Neural progenitor cell (in vitro differentiated cells): ENCODE data around the gene AP5Z1. TPM values are rescaled to one million over a fixed set of nuclear protein-coding genes. Genes with fewer than 3 reads are reported as not detected.

Experiments
- DNase-seq: peaks from one replicate; pipeline ENCODE4 v3.0.0-alpha.2; 2016; ENCODE audit warnings: low spot score
- H2AFZ ChIP-seq: fragments of 200-600 bp; sonication (generic); replicated peaks from 2 replicates; pipeline ENCODE4 v1.6.1; 2016; ENCODE audit warnings: antibody characterized with exemption
- H3F3A ChIP-seq: fragments of 200-600 bp; sonication (generic); 2 replicates; pipeline ENCODE4 v1.6.1; 2016; ENCODE audit warnings: antibody characterized with exemption, low read depth
- H3K27ac ChIP-seq: fragments of 200-600 bp; sonication (generic); 2 replicates; pipeline ENCODE4 v1.5.1; 2016; ENCODE audit warnings: mild to moderate bottlenecking
- H3K27me3 ChIP-seq: fragments of 200-600 bp; sonication (generic); 2 replicates; pipeline ENCODE4 v1.6.1; 2016; ENCODE audit warnings: mild to moderate bottlenecking, moderate library complexity
- H3K36me3 ChIP-seq: fragments of 200-600 bp; sonication (generic); 2 replicates; pipeline ENCODE4 v1.5.1; 2016
- H3K4me1 ChIP-seq: fragments of 200-600 bp; sonication (generic); 2 replicates; pipeline ENCODE4 v1.6.1; 2016; ENCODE audit warnings: mixed run types
- H3K4me2 ChIP-seq: fragments of 200-600 bp; sonication (generic); 2 replicates; pipeline ENCODE4 v1.6.1; 2016
- H3K4me3 ChIP-seq: fragments of 200-600 bp; sonication (generic); 2 replicates; pipeline ENCODE4 v1.5.1; 2016
- H3K79me2 ChIP-seq: fragments of 200-600 bp; sonication (generic); 2 replicates; pipeline ENCODE4 v1.6.1; 2016; ENCODE audit warnings: low read depth
- H3K9ac ChIP-seq: fragments of 200-600 bp; sonication (generic); 2 replicates; pipeline ENCODE4 v1.6.1; 2016
- H3K9me3 ChIP-seq: fragments of 200-600 bp; sonication (generic); 2 replicates; pipeline ENCODE4 v1.5.1; 2016; ENCODE audit warnings: low read depth
- H4K20me1 ChIP-seq: fragments of 200-600 bp; sonication (generic); 2 replicates; pipeline ENCODE4 v1.6.1; 2016; ENCODE audit warnings: low read depth
- H3K27ac Mint-ChIP-seq: 3 replicates; pipeline ENCODE4 v1.8.0; 2021; ENCODE audit warnings: mixed read lengths
- H3K27me3 Mint-ChIP-seq: 2 replicates; pipeline ENCODE4 v1.8.0; 2022; ENCODE audit warnings: low read depth, mild to moderate bottlenecking, inconsistent platforms, moderate library complexity, mixed read lengths; ENCODE audit not compliant: insufficient read depth
- H3K36me3 Mint-ChIP-seq: 3 replicates; pipeline ENCODE4 v1.8.0; 2021; ENCODE audit warnings: mixed read lengths
- H3K4me1 Mint-ChIP-seq: 3 replicates; pipeline ENCODE4 v1.8.0; 2021; ENCODE audit warnings: mixed read lengths
- H3K4me3 Mint-ChIP-seq: 3 replicates; pipeline ENCODE4 v1.8.0; 2021; ENCODE audit warnings: mild to moderate bottlenecking, moderate library complexity, mixed read lengths
- H3K9me3 Mint-ChIP-seq: 3 replicates; pipeline ENCODE4 v1.8.0; 2020; ENCODE audit warnings: mixed read lengths
- CTCF ChIP-seq: fragments of 200-600 bp; sonication (generic); IDR thresholded peaks from 2 replicates; pipeline ENCODE4 v1.5.1; 2017; ENCODE audit warnings: antibody characterized with exemption, mild to moderate bottlenecking
- EZH2 ChIP-seq: fragments of 200-600 bp; sonication (generic); IDR thresholded peaks from 2 replicates; pipeline ENCODE4 v1.6.1; 2017; ENCODE audit warnings: antibody characterized with exemption, mild to moderate bottlenecking, moderate library complexity
- EZH2phosphoT487 ChIP-seq: fragments of 200-600 bp; sonication (generic); IDR thresholded peaks from 2 replicates; pipeline ENCODE4 v1.6.1; 2017; ENCODE audit warnings: antibody characterized with exemption
- total RNA-seq: library from RNA; depleted of rRNA; stranded (reverse); fragments of >200 nt; gene quantifications from 2 replicates; pipeline ENCODE4 v1.2.3, GENCODE V29; 2015; ENCODE audit warnings: low replicate concordance

The AP5Z1 gene
- total RNA-seq, 1 donor from 2014 or later: 8.3 TPM

GRCh38 chr7:4749363-4749762 lies 26.1 kb upstream of the AP5Z1 start:
- H3K4me2 ChIP-seq: no peak overlapping the region
- Mint-ChIP-seq H3K27me3 (peaks cover 2% of the 10 kb centered on the region), H3K9me3 (no peaks in the 10 kb centered on the region), H3K27ac (no peak overlapping the region), H3K36me3 (peaks cover 20% of the 10 kb centered on the region), H3K4me1 (peaks cover 35% of the 10 kb centered on the region), H3K4me3 (no peak overlapping the region)
- H3F3A ChIP-seq: peaks cover 18% of the 10 kb centered on the region
- H2AFZ ChIP-seq: no peak overlapping the region
- H3K27me3 ChIP-seq: no peaks in the 10 kb centered on the region
- no peaks in the 10 kb centered on the region for H3K9me3 ChIP-seq
- TF ChIP-seq EZH2: no peak
- TF ChIP-seq CTCF: no peak
- no peak for TF ChIP-seq EZH2phosphoT487
- H3K79me2 ChIP-seq: peaks cover 22% of the 10 kb centered on the region
- DNase-seq: no peak
- peaks cover 14% of the 10 kb centered on the region for H4K20me1 ChIP-seq
- H3K4me1 ChIP-seq: peaks cover 10% of the 10 kb centered on the region
- no peak overlapping the region for H3K27ac ChIP-seq
- H3K9ac ChIP-seq: no peak overlapping the region
- no peak overlapping the region for H3K4me3 ChIP-seq
- H3K36me3 ChIP-seq: no peaks in the 10 kb centered on the region

GRCh38 chr7:4749798-4750197 lies 25.6 kb upstream of the AP5Z1 start:
- Histone ChIP-seq H3K79me2 (peaks cover 22% of the 10 kb centered on the region), H3K27ac (no peak overlapping the region)

GRCh38 chr7:4751398-4751947 lies 23.9 kb upstream of the AP5Z1 start:
- Mint-ChIP-seq H3K4me3 (no peak overlapping the region), H3K27ac (no peak overlapping the region), H3K4me1 (peaks cover 15% of the 10 kb centered on the region), H3K36me3 (peaks cover 18% of the 10 kb centered on the region), H3K27me3 (peaks cover 2% of the 10 kb centered on the region), H3K9me3 (no peaks in the 10 kb centered on the region)
- Histone ChIP-seq H4K20me1 (peaks cover 14% of the 10 kb centered on the region), H3K27me3 (no peaks in the 10 kb centered on the region), H3K79me2 (peaks cover 18% of the 10 kb centered on the region), H3K27ac (no peak overlapping the region), H3K4me1 (no peaks in the 10 kb centered on the region), H3K36me3 (no peaks in the 10 kb centered on the region), H3K4me2 (no peak overlapping the region), H3K4me3 (no peak overlapping the region), H3F3A (no peaks in the 10 kb centered on the region), H3K9me3 (no peaks in the 10 kb centered on the region), H2AFZ (no peak overlapping the region), H3K9ac (no peak overlapping the region)
- TF ChIP-seq EZH2: no peak
- no peak for TF ChIP-seq EZH2phosphoT487
- TF ChIP-seq CTCF: no peak
- DNase-seq: no peak

More at GRCh38 chr7:4749798-4750197, 25.6 kb upstream of the AP5Z1 start:
- Mint-ChIP-seq H3K27me3 (peaks cover 2% of the 10 kb centered on the region), H3K27ac (no peak overlapping the region), H3K4me1 (peaks cover 31% of the 10 kb centered on the region), H3K4me3 (no peak overlapping the region), H3K9me3 (no peaks in the 10 kb centered on the region), H3K36me3 (peaks cover 22% of the 10 kb centered on the region)
- H3K9ac ChIP-seq: no peak overlapping the region
- no peak for DNase-seq
- TF ChIP-seq EZH2phosphoT487 (no peak), EZH2 (no peak), CTCF (no peak)
- H3K4me1 ChIP-seq: peaks cover 5% of the 10 kb centered on the region
- H3F3A ChIP-seq: peaks cover 14% of the 10 kb centered on the region
- no peak overlapping the region for H2AFZ ChIP-seq
- H3K36me3 ChIP-seq: no peaks in the 10 kb centered on the region
- no peaks in the 10 kb centered on the region for H3K27me3 ChIP-seq
- no peak overlapping the region for H3K4me3 ChIP-seq
- H4K20me1 ChIP-seq: peaks cover 14% of the 10 kb centered on the region
- no peaks in the 10 kb centered on the region for H3K9me3 ChIP-seq
- H3K4me2 ChIP-seq: no peak overlapping the region
